HK-2 (cell line): ENCODE measurements around the gene IRX1.

Source experiments
- DNase-seq: peaks from one replicate; pipeline ENCODE4 v3.0.0-alpha.2; 2018; ENCODE audit not compliant: unreplicated experiment

IRX1 gene

DNA sequence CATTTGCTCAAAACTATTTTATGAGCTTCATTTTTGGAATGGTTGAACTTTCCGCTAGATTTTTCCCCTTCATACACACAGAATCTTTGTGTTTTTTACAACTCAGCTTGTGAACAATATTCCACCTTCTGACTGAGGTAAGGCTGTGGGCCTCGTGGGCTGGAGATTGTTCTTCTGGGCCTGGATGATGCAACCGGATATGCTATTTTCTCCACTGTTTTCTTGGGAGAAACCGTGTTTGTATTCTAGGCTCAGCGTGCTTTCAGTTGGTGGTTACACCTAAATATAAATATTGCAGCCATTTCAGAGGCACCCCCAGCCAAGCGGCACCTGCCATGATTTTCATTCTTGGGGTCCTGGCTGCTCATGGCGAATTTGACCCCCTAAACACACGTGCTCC lies 55.2 kb downstream of the IRX1 start:
- DNase-seq, result no peak
